ENCODE measurements around the gene HS6ST3.

DNA sequence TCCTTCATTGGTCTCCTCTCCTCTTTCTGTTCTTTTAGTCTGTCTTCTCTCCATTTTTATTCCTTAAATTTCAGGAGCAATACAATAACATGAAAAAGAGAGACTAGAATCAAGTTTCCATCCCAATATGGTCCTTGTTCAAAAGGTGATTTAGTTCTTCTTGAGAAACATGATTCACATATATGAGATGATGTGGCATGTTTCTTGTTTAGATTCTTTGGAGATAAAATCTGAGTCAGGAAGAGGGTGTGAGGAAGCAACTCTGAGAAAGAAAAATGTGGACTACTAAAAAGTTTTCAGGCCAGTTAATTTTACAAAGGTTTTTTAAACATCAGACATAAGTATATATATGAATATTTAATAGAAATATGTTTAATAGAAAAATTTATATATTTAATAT is 673.0 kb downstream of the HS6ST3 start:
- TF ChIP-seq POLR2AphosphoS5 (IDR thresholded peaks at IDR 0.05): no peak
- no peak for TF ChIP-seq CTCF (IDR thresholded peaks at IDR 0.05)
- no peak for TF ChIP-seq EP300 (IDR thresholded peaks at IDR 0.05)
- no peak for TF ChIP-seq POLR2A (IDR thresholded peaks at IDR 0.05)
